GM12864 (cell line): ENCODE data around the gene SHISA6.

Experiments used
- DNase-seq: peaks from one replicate; pipeline ENCODE4 v3.0.0-alpha.2; 2011; ENCODE audit warnings: low read depth
- H3K4me3 ChIP-seq: 2 replicates; pipeline ENCODE4 v1.5.1; 2011; ENCODE audit warnings: mild to moderate bottlenecking, low read depth, low read length, control low read depth
- CTCF ChIP-seq: IDR thresholded peaks from 2 replicates; pipeline ENCODE4 v1.5.1; 2011; ENCODE audit warnings: low read depth, mild to moderate bottlenecking, moderate library complexity, low read length, control low read depth, inconsistent platforms; ENCODE audit errors: missing control alignments

Gene SHISA6

GRCh38 chr17:11486101-11486867, 245.3 kb downstream of the SHISA6 start:
- DNase-seq = no peak
- no peak overlapping the region for H3K4me3 ChIP-seq
- TF ChIP-seq CTCF = no peak

- H3K4me3 ChIP-seq = no peak overlapping the region
- no peak for TF ChIP-seq CTCF
- no peak for DNase-seq
These were observed 245.9 kb downstream of the SHISA6 start for GRCh38 chr17:11486868-11487310.

- no peak for TF ChIP-seq CTCF
- no peak for DNase-seq
- H3K4me3 ChIP-seq = no peak overlapping the region
These were observed 246.5 kb downstream of the SHISA6 start for GRCh38 chr17:11487469-11487868.

GRCh38 chr17:11488407-11488806, 247.4 kb downstream of the SHISA6 start:
- no peak for DNase-seq
- TF ChIP-seq CTCF = no peak

GRCh38 chr17:11490171-11490755, 249.2 kb downstream of the SHISA6 start:
- no peak for DNase-seq
- H3K4me3 ChIP-seq = no peak overlapping the region
- TF ChIP-seq CTCF = no peak

More at GRCh38 chr17:11488407-11488806, 247.4 kb downstream of the SHISA6 start:
- H3K4me3 ChIP-seq = no peak overlapping the region

GRCh38 chr17:11492511-11492910, 251.5 kb downstream of the SHISA6 start:
- no peak for TF ChIP-seq CTCF
- DNase-seq = no peak
- H3K4me3 ChIP-seq = no peak overlapping the region

- no peak for DNase-seq
- no peak for TF ChIP-seq CTCF
- no peak overlapping the region for H3K4me3 ChIP-seq
These were observed 252.9 kb downstream of the SHISA6 start for GRCh38 chr17:11493936-11494335.
